GM12892 (cell line): ENCODE measurements around the gene RPGRIP1.

Source experiments
- POLR2A ChIP-seq: IDR thresholded peaks from 2 replicates; pipeline ENCODE4 v1.6.1; 2011; ENCODE audit warnings: low read depth, low read length, control low read depth
- POLR2AphosphoS5 ChIP-seq: IDR thresholded peaks from 2 replicates; pipeline ENCODE4 v1.6.1; 2011; ENCODE audit warnings: low read depth, low read length, control low read depth
- TAF1 ChIP-seq: IDR thresholded peaks from 2 replicates; pipeline ENCODE4 v1.6.1; 2011; ENCODE audit warnings: low read depth, mild to moderate bottlenecking, control low read depth, low read length, borderline replicate concordance

DNA sequence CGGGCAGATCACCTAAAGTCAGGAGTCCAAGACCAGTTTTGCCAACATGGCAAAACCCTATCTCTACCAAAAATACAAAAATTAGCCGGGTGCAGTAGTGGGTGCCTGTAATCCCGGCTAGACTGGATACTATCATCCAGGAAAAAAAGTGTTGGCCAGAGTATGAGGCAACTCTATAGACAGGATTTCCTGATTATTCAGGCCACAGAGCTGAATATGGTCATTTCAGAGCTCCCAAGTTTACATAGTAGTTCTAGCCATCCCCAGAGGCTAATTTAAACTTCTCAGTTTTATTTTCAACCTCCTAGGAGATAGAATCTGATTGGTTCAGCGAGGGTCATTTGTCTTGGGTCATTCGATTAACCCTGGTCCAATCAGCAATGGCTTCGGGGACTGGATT, 7.3 kb downstream of the RPGRIP1 start:
- no peak for TF ChIP-seq POLR2A
- TF ChIP-seq POLR2AphosphoS5, result no peak
- no peak for TF ChIP-seq TAF1
